OCI-LY7 (cell line): ENCODE results near the gene BOK.

Source experiments
- CTCF ChIP-seq: fragments of 200-600 bp; sonication (generic); conservative IDR thresholded peaks from 2 replicates; pipeline ENCODE4 v1.5.1; 2014; ENCODE audit warnings: mild to moderate bottlenecking, antibody characterized with exemption, low read length, moderate library complexity, mixed read lengths
- EZH2phosphoT487 ChIP-seq: fragments of 200-600 bp; sonication (generic); IDR thresholded peaks from 2 replicates; pipeline ENCODE4 v1.6.1; 2018; ENCODE audit warnings: low read depth, borderline replicate concordance, mild to moderate bottlenecking, mixed run types, antibody characterized with exemption, low read length, moderate library complexity, mixed read lengths

DNA sequence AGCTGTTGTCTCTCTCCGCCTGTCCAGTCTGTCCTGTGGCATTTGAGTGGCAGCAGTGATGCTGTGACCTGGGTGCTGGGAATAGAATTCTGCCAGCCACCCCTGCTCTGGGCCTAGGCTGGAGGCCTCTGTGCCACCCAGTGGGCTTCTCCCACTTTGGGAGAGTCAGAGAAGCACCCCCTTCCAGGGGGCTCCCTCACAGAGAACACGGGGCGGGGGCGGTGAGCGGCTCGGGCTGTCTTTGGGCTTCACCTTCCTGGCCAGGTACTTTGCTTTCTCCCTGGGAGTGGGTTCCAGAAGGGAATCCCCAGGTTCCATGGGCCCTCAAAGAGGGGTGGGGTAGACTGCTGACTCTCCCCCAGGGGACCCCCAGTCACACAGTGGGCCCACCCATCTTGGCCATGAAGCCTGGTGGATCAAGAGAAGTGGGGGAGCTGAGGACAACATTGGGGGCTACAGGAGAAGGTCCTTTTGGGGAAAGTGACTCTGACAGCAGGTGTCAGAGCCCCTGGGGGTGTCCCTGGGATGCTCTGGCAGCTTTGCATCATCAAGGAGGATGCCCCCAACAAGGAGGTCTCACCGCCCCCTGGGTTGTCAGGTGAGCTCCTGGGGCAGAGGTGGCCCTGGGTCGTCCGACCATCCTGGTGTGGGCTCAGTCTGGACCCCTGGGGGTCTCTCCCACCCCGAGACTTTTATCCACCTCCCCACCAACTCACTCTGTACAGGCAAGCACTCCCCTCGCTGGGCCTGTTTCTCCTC, 18.8 kb upstream of the BOK start:
- TF ChIP-seq CTCF (no peak), EZH2phosphoT487 (no peak)
